Measurements from ENCODE around the gene LGALSL.

LGALSL gene

DNA sequence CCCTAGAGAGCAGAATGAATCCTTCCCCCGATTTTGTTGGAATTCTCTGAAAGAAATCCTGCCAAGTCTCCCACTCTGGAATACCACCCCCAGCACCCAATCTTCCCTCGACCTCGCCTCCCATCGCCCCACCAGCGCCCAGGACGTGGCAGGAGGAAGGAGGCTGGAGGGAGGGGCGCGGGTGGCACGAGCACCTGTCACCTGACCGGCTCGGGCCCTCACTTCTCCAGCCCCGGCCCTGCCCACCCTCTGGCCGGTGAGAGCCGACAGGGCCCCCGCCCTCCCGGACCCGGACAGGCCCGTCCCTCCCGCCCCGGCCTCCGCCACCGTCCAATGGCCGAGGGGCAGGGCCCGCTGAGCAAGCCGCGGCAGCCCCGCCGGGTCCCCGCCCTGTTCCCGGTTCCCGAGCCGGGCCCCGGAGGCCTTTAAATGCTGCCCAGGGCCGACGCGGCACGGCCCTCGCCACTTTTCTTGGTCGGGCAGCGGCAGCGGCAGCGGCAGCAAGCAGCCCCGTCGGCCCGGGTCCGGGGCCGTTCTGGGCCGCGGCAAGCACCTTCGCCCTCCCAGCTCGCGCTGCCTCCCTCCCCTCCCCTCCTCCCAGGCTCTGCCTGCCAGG, at the start of gene LGALSL:
Gene LGALSL (plus strand): TSS at position 393 of the 616 bp plus-strand sequence. CDS start 384 bp downstream, outside the sequence.
- Histone ChIP-seq H3K9ac (ENCODE audit: low read length) (peak within 1 kb of the TSS; percentile 80), H3K27ac (ENCODE audit: low read depth, low read length) (peak within 1 kb of the TSS; percentile 93), H3K4me3 (ENCODE audit: low read length) (peak within 1 kb of the TSS; percentile 70), H3K27me3 (ENCODE audit: control insufficient read depth, insufficient read depth, low read length) (no peaks in the 10 kb centered on the region), H3K4me1 (ENCODE audit: control insufficient read depth, insufficient read depth, low read length) (peaks cover 5% of the 10 kb centered on the region), H3K36me3 (ENCODE audit: control insufficient read depth, insufficient read depth, low read length) (no peaks in the 10 kb centered on the region)

DNA sequence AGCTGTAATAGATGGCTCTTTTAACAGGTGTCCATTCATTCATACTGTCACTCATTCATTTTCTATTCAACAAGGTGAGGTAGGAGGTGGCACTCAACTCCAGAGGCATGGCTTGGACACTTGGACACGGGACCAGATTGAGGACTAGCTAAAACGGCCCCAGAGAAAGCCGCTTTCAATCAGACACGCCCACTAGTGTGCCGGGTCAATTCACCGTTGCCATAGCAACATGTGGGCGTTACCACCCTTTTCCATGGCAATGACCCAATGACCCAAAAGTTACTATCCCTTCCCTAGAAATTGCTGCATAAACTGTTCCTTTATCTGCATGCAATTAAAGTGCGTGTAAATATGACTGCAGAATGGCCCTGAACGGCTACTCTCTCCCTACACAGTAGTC, 49.2 kb upstream of the LGALSL start:
- Histone ChIP-seq H3K27ac (ENCODE audit: low read depth, low read length) (peak overlapping the region; percentile 45), H3K36me3 (ENCODE audit: control insufficient read depth, insufficient read depth, low read length) (no peaks in the 10 kb centered on the region), H3K4me3 (ENCODE audit: low read length) (no peak overlapping the region), H3K4me1 (ENCODE audit: control insufficient read depth, insufficient read depth, low read length) (peaks cover 7% of the 10 kb centered on the region), H3K9ac (ENCODE audit: low read length) (no peak overlapping the region), H3K27me3 (ENCODE audit: control insufficient read depth, insufficient read depth, low read length) (no peaks in the 10 kb centered on the region)

DNA sequence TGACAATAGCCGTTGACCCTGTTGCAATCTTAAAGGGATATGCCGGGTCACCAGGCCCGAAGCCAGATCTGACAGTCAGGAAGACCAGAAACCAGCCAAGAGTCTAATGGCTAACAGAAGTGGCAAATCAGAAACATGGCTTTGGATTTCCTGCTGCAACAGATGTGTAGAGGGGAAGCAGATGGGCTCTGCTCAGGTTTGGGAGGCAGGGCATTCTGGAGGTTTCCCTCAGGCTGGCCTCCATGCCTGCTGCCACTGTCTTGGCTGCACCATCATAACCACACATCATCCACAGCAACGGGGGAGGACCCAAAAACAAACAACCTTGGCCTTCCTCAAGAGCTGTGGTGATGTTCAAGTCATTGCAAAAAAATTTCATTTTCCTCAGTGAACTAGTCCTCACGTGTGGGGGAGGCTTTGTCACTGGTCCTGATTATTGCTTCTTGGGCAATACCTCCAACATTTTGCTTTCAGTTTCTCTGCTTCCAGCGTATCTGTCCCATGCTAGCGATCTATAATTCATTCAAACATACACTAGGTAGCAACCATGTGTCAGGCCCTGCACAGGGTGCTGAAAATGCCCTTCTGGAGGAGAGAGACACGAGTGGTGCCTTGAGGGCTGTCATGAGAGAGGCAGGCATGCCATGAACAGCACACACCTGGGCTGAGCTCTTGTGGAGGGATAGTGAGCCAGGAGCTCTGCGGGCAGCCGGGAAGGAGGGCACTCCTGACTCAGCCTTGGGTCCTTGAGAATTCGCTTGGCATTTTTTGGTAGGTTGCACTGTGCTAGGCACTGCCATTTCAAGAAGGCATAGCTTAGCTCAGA, 48.2 kb upstream of the LGALSL start:
- H3K27ac ChIP-seq (ENCODE audit: low read depth, low read length): no peak overlapping the region
- H3K9ac ChIP-seq (ENCODE audit: low read length): no peak overlapping the region
- no peaks in the 10 kb centered on the region for H3K27me3 ChIP-seq (ENCODE audit: control insufficient read depth, insufficient read depth, low read length)
- H3K36me3 ChIP-seq (ENCODE audit: control insufficient read depth, insufficient read depth, low read length): no peaks in the 10 kb centered on the region
- peak overlapping the region; percentile 29 for H3K4me3 ChIP-seq (ENCODE audit: low read length)
- peaks cover 7% of the 10 kb centered on the region for H3K4me1 ChIP-seq (ENCODE audit: control insufficient read depth, insufficient read depth, low read length)

DNA sequence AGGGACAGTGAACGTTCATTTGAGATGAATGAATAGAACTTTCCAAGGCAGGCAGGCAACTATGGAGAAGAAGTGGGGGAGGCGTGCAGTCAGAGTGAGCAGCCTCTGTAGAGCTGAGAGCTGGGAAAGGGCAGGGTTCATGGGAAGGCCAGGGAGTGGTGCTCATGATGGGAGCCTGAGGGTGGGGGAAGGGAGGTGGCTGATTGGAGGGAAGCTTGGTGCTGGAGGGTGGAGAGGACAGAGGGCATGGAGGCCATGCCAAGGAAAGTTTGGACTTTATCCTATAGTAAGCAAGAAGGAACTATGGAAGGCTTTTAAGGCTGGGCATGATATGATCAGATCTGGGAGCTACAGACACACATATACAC, 47.6 kb upstream of the LGALSL start:
- Histone ChIP-seq H3K4me3 (ENCODE audit: low read length) (peak overlapping the region; percentile 29), H3K27ac (ENCODE audit: low read depth, low read length) (no peak overlapping the region), H3K27me3 (ENCODE audit: control insufficient read depth, insufficient read depth, low read length) (no peaks in the 10 kb centered on the region)

DNA sequence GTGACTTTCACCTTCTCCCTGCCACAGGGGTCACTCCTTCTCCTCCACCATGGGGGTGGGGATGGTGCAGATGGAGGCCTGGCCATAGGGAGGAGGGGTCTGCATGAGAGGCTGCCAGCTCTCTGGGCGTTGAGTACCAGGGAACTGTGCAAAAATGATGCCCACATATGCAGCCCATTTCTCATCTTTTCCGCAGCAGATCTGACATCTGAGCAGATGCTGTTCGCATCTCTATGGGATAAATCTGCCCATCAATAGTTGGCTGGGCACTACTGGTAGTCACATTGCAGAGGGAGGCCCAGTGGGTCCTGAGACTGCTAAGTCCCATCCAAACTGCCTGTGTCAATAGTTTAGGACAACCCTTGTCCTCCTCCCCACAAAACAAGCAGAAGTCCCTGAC, 45.9 kb upstream of the LGALSL start:
- H3K27me3 ChIP-seq (ENCODE audit: control insufficient read depth, insufficient read depth, low read length): no peaks in the 10 kb centered on the region
- no peaks in the 10 kb centered on the region for H3K36me3 ChIP-seq (ENCODE audit: control insufficient read depth, insufficient read depth, low read length)
- H3K4me1 ChIP-seq (ENCODE audit: control insufficient read depth, insufficient read depth, low read length): peaks cover 7% of the 10 kb centered on the region
- H3K4me3 ChIP-seq (ENCODE audit: low read length): no peak overlapping the region
- H3K27ac ChIP-seq (ENCODE audit: low read depth, low read length): no peak overlapping the region
- no peak overlapping the region for H3K9ac ChIP-seq (ENCODE audit: low read length)

More for the DNA sequence above, 47.6 kb upstream of the LGALSL start:
- H3K4me1 ChIP-seq (ENCODE audit: control insufficient read depth, insufficient read depth, low read length): peaks cover 7% of the 10 kb centered on the region
- no peaks in the 10 kb centered on the region for H3K36me3 ChIP-seq (ENCODE audit: control insufficient read depth, insufficient read depth, low read length)
- no peak overlapping the region for H3K9ac ChIP-seq (ENCODE audit: low read length)

DNA sequence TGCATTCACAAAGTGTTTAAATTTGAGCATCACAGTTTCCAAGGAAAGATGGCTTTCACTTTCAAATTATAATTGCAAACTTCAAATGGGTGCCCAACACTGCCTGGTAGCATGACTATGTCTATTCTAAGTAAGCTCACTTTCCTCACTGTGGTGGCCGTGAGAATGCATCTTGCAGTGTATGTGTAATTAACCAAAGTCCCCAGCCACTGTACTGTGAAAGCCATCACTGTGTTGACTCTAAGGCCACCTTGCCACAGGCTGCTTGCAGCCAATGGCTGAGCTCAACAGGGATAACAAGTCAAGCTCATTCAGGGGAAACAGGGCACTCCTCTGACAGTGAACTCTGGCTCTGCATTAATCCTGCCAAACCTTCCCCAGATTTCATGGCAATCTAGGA, 43.3 kb upstream of the LGALSL start:
- Histone ChIP-seq H3K36me3 (ENCODE audit: control insufficient read depth, insufficient read depth, low read length) (no peaks in the 10 kb centered on the region), H3K4me3 (ENCODE audit: low read length) (no peak overlapping the region), H3K27me3 (ENCODE audit: control insufficient read depth, insufficient read depth, low read length) (no peaks in the 10 kb centered on the region), H3K9ac (ENCODE audit: low read length) (no peak overlapping the region), H3K27ac (ENCODE audit: low read depth, low read length) (no peak overlapping the region), H3K4me1 (ENCODE audit: control insufficient read depth, insufficient read depth, low read length) (no peaks in the 10 kb centered on the region)

DNA sequence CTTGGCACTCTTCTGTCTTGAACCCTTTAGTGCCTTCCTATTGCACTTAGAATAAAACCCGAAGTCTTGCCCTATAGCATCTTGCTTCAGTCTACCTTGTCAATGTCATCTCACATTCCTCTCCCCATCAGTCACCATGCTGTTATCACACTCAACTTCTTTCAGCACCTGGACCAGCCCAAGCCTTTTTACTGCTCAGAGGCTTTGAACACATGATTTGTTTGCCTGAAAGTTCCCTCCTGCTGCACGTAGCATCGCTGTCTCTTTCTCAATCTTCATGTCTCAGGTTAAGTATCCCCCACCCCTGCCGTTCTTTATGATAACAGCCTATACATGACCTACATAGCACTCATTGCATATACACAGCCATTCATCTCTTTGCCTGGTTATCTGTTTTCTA, 41.3 kb upstream of the LGALSL start:
- Histone ChIP-seq H3K27ac (ENCODE audit: low read depth, low read length) (no peak overlapping the region), H3K4me3 (ENCODE audit: low read length) (no peak overlapping the region), H3K27me3 (ENCODE audit: control insufficient read depth, insufficient read depth, low read length) (no peaks in the 10 kb centered on the region), H3K9ac (ENCODE audit: low read length) (no peak overlapping the region), H3K36me3 (ENCODE audit: control insufficient read depth, insufficient read depth, low read length) (no peaks in the 10 kb centered on the region), H3K4me1 (ENCODE audit: control insufficient read depth, insufficient read depth, low read length) (no peaks in the 10 kb centered on the region)

DNA sequence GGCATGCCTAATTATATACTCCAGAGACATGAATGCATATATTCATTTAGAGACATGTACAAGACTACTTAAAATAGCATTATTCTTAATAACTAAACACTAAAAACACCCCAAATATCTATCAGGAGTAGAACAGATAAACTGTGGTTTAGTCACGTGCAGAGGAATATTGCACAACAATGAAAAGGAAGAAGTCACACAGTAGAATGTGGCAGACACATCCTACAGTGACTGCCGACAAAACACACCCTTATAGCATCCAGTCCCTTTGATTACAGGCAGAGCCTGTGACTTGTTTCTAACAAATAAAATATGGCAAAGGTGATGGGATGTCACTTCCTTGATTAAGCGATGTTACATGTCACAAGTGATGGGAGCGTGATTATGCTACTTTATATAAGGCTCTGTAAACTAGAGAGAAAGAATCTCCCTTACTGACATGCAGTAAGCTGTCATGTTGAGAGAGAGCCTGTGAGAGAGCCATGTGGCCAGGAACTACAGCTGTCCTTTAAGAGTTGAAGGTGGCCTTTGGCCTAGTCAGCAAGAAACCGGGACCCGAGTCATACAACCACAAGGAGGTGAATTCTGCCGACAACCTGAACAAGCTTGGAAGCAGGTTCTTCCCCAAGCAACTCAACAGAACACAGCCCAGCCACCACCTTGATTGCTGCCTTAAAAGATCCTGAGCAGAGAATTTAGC, 39.1 kb upstream of the LGALSL start:
- H3K4me3 ChIP-seq (ENCODE audit: low read length): no peak overlapping the region
- H3K27ac ChIP-seq (ENCODE audit: low read depth, low read length): no peak overlapping the region
- H3K27me3 ChIP-seq (ENCODE audit: control insufficient read depth, insufficient read depth, low read length): no peaks in the 10 kb centered on the region
- H3K36me3 ChIP-seq (ENCODE audit: control insufficient read depth, insufficient read depth, low read length): no peaks in the 10 kb centered on the region
- no peak overlapping the region for H3K9ac ChIP-seq (ENCODE audit: low read length)
- H3K4me1 ChIP-seq (ENCODE audit: control insufficient read depth, insufficient read depth, low read length): no peaks in the 10 kb centered on the region

DNA sequence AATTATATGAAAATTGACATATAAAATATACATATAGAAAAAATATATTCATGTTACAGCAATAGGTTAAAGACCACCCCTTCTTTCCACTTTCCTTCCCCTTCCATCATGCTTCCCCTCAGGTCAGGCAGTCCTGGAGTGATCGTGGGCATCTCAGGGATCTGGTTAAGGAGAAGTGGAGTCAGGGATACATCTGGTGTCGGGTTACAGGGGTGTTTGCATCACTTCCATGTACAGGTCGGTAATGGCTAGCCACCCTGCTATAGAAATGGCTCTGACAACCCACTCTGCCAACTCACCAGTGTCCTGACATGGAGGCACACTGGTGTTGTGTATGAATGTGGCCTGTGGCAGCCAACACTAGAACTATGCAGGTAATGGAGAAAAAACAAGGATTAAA, 36.3 kb upstream of the LGALSL start:
- H3K27ac ChIP-seq (ENCODE audit: low read depth, low read length): no peak overlapping the region
- no peaks in the 10 kb centered on the region for H3K4me1 ChIP-seq (ENCODE audit: control insufficient read depth, insufficient read depth, low read length)
- no peaks in the 10 kb centered on the region for H3K27me3 ChIP-seq (ENCODE audit: control insufficient read depth, insufficient read depth, low read length)
- no peaks in the 10 kb centered on the region for H3K36me3 ChIP-seq (ENCODE audit: control insufficient read depth, insufficient read depth, low read length)
- H3K9ac ChIP-seq (ENCODE audit: low read length): no peak overlapping the region
- H3K4me3 ChIP-seq (ENCODE audit: low read length): no peak overlapping the region

DNA sequence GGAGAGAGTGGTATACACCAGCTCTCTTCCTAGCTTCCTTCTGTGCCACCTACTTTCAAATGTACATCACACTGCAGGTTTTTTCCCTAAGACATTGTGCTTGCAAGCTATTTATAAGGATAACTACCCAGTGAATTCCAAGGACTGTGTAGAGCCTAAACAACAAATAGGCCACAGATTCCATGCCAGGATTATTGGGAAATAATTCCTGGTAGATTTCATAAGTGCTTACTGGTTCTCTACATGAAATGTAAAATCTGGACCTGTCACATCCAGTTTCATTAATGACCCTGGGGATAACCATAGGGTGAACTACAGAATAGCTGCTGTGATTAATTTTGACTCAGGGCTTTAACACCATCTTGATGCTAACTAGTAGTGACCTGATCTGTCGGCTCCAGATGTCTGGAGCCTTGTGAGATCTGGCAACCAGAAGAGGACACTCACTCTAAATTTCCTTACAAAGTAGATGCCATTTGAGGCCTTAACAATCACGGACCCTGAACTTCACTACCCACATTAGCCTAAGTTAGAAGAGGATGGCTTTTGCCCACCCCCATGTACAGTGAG, 34.3 kb upstream of the LGALSL start:
- Histone ChIP-seq H3K27me3 (ENCODE audit: control insufficient read depth, insufficient read depth, low read length) (no peaks in the 10 kb centered on the region), H3K27ac (ENCODE audit: low read depth, low read length) (no peak overlapping the region), H3K9ac (ENCODE audit: low read length) (no peak overlapping the region), H3K36me3 (ENCODE audit: control insufficient read depth, insufficient read depth, low read length) (no peaks in the 10 kb centered on the region), H3K4me1 (ENCODE audit: control insufficient read depth, insufficient read depth, low read length) (no peaks in the 10 kb centered on the region), H3K4me3 (ENCODE audit: low read length) (no peak overlapping the region)

DNA sequence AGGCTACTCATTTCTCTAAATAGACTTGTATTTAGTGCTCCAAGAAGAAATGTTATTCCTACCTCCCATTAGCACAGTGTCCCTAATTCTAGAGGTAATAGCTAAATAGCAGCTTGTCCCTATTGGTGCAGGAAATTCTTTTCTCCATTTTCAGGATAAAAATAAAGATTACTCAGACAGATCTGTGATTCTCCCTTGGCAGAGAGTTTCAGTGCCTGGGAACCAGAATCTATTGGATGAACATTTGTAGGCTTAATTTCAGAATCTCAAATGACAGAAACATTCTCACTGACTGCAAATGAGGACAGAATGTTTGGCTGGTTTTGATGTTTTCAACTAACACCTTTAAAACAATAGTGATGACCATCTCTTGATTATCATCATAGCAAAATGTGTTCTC, 33.3 kb upstream of the LGALSL start:
- no peaks in the 10 kb centered on the region for H3K4me1 ChIP-seq (ENCODE audit: control insufficient read depth, insufficient read depth, low read length)
- no peaks in the 10 kb centered on the region for H3K27me3 ChIP-seq (ENCODE audit: control insufficient read depth, insufficient read depth, low read length)
- H3K9ac ChIP-seq (ENCODE audit: low read length): no peak overlapping the region
- no peaks in the 10 kb centered on the region for H3K36me3 ChIP-seq (ENCODE audit: control insufficient read depth, insufficient read depth, low read length)
- no peak overlapping the region for H3K4me3 ChIP-seq (ENCODE audit: low read length)
- H3K27ac ChIP-seq (ENCODE audit: low read depth, low read length): no peak overlapping the region

DNA sequence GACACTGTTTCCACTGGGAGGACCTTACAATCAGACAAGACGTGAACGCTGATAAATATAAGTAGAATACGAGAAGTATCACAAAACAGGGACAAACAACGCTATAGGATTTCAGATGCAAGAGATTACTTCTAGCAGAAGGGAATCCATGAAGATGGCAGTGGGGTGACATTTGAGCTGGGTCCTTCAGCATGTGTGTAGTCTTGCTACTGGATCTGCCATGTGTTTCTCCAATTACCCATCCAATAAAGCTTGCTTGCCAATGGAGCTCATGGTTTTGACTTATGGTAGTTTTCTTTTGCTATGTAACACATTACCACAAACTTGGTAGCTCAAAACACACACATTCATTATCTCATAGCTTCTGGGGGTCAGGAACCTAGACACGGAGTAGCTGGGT, 32.8 kb upstream of the LGALSL start:
- Histone ChIP-seq H3K9ac (ENCODE audit: low read length) (no peak overlapping the region), H3K27ac (ENCODE audit: low read depth, low read length) (no peak overlapping the region), H3K36me3 (ENCODE audit: control insufficient read depth, insufficient read depth, low read length) (no peaks in the 10 kb centered on the region), H3K4me3 (ENCODE audit: low read length) (no peak overlapping the region), H3K4me1 (ENCODE audit: control insufficient read depth, insufficient read depth, low read length) (no peaks in the 10 kb centered on the region), H3K27me3 (ENCODE audit: control insufficient read depth, insufficient read depth, low read length) (no peaks in the 10 kb centered on the region)

Data from rectal smooth muscle tissue (tissue), 1 donor.